ENCODE results near the gene PRAMEF17. TPM values are rescaled to one million over a fixed set of nuclear protein-coding genes. Genes with fewer than 3 reads are reported as not detected.
"Not testable (repeated sequence)": the region's sequence is repeated elsewhere in the genome, so short reads cannot be mapped to it uniquely, and the experiment has no call there.

The PRAMEF17 gene
- total and polyA plus RNA-seq, 4 experiments from 2014 or later: not detected

DNA sequence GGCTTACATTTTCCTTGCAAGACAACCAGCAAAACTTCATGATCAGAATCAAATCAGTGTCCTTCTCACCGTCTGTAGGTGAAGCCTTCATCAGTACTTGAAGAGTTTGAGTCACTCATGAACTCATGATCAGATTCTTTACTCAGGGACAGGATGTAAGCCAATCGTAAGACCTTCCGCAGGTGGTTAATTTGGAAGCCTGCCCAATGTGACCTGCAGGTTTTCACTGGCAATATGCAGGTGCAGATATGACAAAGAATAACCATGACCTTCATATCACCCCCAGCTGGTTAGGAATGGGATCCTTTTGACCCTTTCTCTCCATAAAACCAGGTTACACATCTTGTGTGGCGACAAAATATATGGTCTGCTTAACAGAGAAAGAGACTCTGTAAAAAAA is 18.4 kb downstream of the PRAMEF17 start:
- ChIA-PET CTCF (ENCODE audit: partially characterized antibody) (no interaction called here), POLR2A (ENCODE audit: partially characterized antibody) (no interaction called here)
- Mint-ChIP-seq H3K4me3 (no peak overlapping the region), H3K9me3 (peaks cover 0 to 7% (median 1%) of the 10 kb centered on the region in 8 donors), H3K36me3 (no peaks in the 10 kb centered on the region), H3K27me3 (peaks cover 1 to 3% of the 10 kb centered on the region in 2 donors), H3K27ac (no peak overlapping the region), H3K4me1 (no peaks in the 10 kb centered on the region)
- H3K27me3 ChIP-seq (ENCODE audit: insufficient read depth, low read length): no peaks in the 10 kb centered on the region
- DNase-seq: no peak
- H3K4me3 ChIP-seq (ENCODE audit: low read length in 2 of 2): no peak overlapping the region
- H3K36me3 ChIP-seq (ENCODE audit: insufficient read depth, low read length): no peaks in the 10 kb centered on the region
- no peak overlapping the region for H3K27ac ChIP-seq (ENCODE audit: low read depth, low read length)
- H3K9me3 ChIP-seq (ENCODE audit: control insufficient read depth in 1 of 2, low read length in 2 of 2): no peaks in the 10 kb centered on the region
- no peaks in the 10 kb centered on the region for H3K4me1 ChIP-seq (ENCODE audit: insufficient read depth, low read length)
- intact Hi-C loops (cut with micrococcal nuclease): no loop called here

DNA sequence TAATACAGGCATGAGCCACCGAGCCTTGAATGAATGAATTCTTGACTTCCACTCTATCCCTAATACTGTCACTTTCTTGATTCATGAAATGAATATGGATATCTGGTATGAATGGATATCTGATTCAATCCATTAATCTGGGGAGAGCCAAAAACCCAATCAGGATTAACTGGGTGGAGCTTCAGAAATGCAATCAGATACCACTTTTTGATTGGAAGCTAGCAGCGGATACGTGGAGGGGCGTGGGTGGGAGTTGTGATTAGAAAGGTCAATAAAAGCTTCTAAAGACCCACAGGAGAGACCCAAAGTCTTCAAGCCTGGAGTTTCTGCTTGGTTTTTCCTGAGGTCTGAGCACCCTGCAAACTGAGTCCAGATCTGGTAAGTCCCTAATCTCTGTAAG is 20.7 kb downstream of the PRAMEF17 start, which contains the start of gene PRAMEF20:
TSS of gene PRAMEF20 (plus strand) at position 301 of the 400 bp plus-strand sequence. CDS start 5,905 bp downstream, outside the sequence.
- H3K27ac ChIP-seq (ENCODE audit: low read depth, low read length); H3K4me3 Mint-ChIP-seq; H3K27me3 Mint-ChIP-seq; H3K4me1 Mint-ChIP-seq; H3K36me3 Mint-ChIP-seq; H3K9me3 ChIP-seq (ENCODE audit: control insufficient read depth in 1 of 2, low read length in 2 of 2); H3K9me3 Mint-ChIP-seq; intact Hi-C loops (cut with micrococcal nuclease); H3K4me1 ChIP-seq (ENCODE audit: insufficient read depth, low read length); H3K36me3 ChIP-seq (ENCODE audit: insufficient read depth, low read length); H3K27ac Mint-ChIP-seq; DNase-seq; H3K4me3 ChIP-seq (ENCODE audit: low read length in 2 of 2); H3K27me3 ChIP-seq (ENCODE audit: insufficient read depth, low read length); POLR2A ChIA-PET (ENCODE audit: partially characterized antibody): not testable (repeated sequence)
- CTCF ChIA-PET (ENCODE audit: partially characterized antibody): interaction anchor here (0.7 kb wide), 1 partner anchor 606 kb away, joined by 3 read pairs; no protein-coding TSS in a partner anchor

DNA sequence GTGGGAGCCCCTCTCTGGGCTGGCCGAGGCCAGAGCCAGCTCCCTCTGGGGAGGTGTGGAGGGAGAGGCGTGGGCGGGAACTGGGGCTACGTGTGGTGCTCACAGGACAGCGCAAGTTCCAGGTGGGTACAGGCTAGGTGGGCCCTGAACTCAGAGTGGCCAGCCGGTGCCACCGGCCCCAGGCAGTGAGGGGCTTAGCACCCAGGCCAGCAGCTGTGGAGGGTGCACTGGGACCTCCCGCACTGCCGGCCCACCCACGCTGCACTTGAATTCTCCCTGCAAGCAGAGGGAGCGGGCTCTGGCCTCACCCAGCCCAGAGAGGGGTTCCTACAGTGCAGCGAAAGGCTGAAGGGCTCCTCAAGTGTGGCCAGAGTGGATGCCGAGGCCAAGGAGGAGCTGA is 41.1 kb downstream of the PRAMEF17 start:
- no peak overlapping the region for H3K27ac Mint-ChIP-seq
- peaks cover 0 to 3% (median 0%) of the 10 kb centered on the region in 8 donors for H3K9me3 Mint-ChIP-seq
- Histone ChIP-seq H3K27ac (ENCODE audit: low read depth, low read length) (no peak overlapping the region), H3K27me3 (ENCODE audit: insufficient read depth, low read length) (no peaks in the 10 kb centered on the region), H3K4me1 (ENCODE audit: insufficient read depth, low read length) (no peaks in the 10 kb centered on the region), H3K36me3 (ENCODE audit: insufficient read depth, low read length) (no peaks in the 10 kb centered on the region), H3K9me3 (ENCODE audit: control insufficient read depth in 1 of 2, low read length in 2 of 2) (no peaks in the 10 kb centered on the region), H3K4me3 (ENCODE audit: low read length in 2 of 2) (no peak overlapping the region)
- peaks cover 4 to 6% of the 10 kb centered on the region in 2 donors for H3K27me3 Mint-ChIP-seq
- no peaks in the 10 kb centered on the region for H3K4me1 Mint-ChIP-seq
- intact Hi-C loops (cut with micrococcal nuclease): no loop called here
- DNase-seq: no peak
- CTCF ChIA-PET (ENCODE audit: partially characterized antibody): no interaction called here
- POLR2A ChIA-PET (ENCODE audit: partially characterized antibody): no interaction called here
- no peaks in the 10 kb centered on the region for H3K36me3 Mint-ChIP-seq
- no peak overlapping the region for H3K4me3 Mint-ChIP-seq

DNA sequence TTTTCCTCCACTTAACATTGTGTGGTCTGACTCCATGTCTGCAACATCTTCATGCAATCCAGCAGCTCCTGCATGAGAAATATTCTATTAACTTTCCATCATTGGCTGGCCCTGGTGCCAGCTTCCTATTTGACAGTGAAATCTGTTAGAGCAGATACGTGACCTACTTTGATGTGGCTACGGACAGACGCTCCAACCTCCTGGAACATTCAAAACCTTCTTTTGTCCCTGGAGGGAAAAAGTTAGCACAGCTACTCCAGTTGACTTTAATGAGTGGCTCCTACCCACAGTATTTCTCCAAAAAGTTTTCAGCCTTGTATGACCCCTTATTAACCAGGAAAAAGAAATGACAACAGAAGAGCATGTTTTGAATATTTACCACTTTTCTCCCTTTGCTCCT is 42.8 kb downstream of the PRAMEF17 start:
- intact Hi-C loops (cut with micrococcal nuclease): no loop called here
- Mint-ChIP-seq H3K4me3 (no peak overlapping the region), H3K4me1 (no peaks in the 10 kb centered on the region), H3K27me3 (peaks cover 6% of the 10 kb centered on the region in 2 donors), H3K36me3 (no peaks in the 10 kb centered on the region), H3K9me3 (peaks cover 0 to 3% (median 0%) of the 10 kb centered on the region in 8 donors), H3K27ac (no peak overlapping the region)
- Histone ChIP-seq H3K4me1 (ENCODE audit: insufficient read depth, low read length) (no peaks in the 10 kb centered on the region), H3K27ac (ENCODE audit: low read depth, low read length) (no peak overlapping the region), H3K4me3 (ENCODE audit: low read length in 2 of 2) (no peak overlapping the region), H3K27me3 (ENCODE audit: insufficient read depth, low read length) (no peaks in the 10 kb centered on the region), H3K9me3 (ENCODE audit: control insufficient read depth in 1 of 2, low read length in 2 of 2) (no peaks in the 10 kb centered on the region), H3K36me3 (ENCODE audit: insufficient read depth, low read length) (no peaks in the 10 kb centered on the region)
- CTCF ChIA-PET (ENCODE audit: partially characterized antibody): no interaction called here
- POLR2A ChIA-PET (ENCODE audit: partially characterized antibody): no interaction called here
- no peak for DNase-seq

DNA sequence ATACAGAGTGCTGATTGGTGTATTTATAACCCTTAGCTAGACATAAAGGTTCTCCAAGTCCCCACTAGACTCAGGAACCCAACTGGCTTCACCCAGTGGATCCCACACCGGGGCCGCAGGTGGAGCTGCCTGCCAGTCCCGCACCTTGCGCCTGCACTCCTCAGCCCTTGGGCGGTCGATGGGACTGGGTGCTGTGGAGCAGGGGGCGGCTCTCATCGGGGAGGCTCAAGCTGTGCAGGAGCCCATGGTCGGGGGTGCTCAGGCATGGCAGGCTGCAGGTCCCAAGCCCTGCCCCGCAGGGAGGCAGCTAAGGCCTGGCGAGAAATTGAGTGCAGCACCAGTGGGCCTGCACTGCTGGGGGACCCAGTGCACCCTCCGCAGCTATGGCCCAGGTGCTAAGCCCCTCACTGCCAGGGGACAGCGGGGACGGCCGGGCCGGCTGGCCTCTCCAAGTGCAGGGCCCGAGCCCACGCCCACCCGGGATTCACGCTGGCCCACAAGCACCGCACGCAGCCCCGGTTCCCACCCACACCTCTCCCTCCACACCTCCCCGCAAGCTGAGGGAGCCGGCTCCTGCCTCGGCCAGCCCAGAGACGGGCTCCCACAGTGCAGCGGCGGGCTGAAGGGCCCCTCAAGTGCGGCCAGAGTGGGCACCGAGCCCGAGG is 44.4 kb downstream of the PRAMEF17 start:
- H3K27ac ChIP-seq (ENCODE audit: low read depth, low read length); intact Hi-C loops (cut with micrococcal nuclease); H3K27ac Mint-ChIP-seq; H3K36me3 ChIP-seq (ENCODE audit: insufficient read depth, low read length); H3K27me3 ChIP-seq (ENCODE audit: insufficient read depth, low read length); DNase-seq; CTCF ChIA-PET (ENCODE audit: partially characterized antibody); H3K9me3 Mint-ChIP-seq; H3K4me3 Mint-ChIP-seq; H3K36me3 Mint-ChIP-seq; H3K4me1 Mint-ChIP-seq; H3K27me3 Mint-ChIP-seq; POLR2A ChIA-PET (ENCODE audit: partially characterized antibody); H3K4me1 ChIP-seq (ENCODE audit: insufficient read depth, low read length); H3K4me3 ChIP-seq (ENCODE audit: low read length in 2 of 2); H3K9me3 ChIP-seq (ENCODE audit: control insufficient read depth in 1 of 2, low read length in 2 of 2): not testable (repeated sequence)

DNA sequence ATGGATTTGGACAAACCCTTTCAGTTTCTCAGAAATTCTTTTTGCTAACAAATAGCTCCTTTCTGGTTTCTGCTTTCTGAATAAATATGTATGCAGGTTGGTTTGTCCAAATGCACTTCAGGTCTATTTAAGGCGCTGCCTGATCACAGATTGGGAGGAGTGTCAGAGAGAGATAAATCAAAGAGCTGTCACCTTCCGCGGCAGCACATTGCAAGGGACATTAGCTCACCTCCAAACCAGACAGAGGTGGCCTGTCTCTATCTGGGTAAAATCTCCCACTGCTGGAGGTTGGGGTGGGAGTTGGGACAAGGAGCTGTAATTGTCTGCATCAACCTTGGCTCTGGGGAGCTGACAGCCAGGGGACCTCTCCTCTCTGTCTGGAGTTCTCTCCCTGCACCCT is 46.0 kb downstream of the PRAMEF17 start:
- no peak for DNase-seq

DNA sequence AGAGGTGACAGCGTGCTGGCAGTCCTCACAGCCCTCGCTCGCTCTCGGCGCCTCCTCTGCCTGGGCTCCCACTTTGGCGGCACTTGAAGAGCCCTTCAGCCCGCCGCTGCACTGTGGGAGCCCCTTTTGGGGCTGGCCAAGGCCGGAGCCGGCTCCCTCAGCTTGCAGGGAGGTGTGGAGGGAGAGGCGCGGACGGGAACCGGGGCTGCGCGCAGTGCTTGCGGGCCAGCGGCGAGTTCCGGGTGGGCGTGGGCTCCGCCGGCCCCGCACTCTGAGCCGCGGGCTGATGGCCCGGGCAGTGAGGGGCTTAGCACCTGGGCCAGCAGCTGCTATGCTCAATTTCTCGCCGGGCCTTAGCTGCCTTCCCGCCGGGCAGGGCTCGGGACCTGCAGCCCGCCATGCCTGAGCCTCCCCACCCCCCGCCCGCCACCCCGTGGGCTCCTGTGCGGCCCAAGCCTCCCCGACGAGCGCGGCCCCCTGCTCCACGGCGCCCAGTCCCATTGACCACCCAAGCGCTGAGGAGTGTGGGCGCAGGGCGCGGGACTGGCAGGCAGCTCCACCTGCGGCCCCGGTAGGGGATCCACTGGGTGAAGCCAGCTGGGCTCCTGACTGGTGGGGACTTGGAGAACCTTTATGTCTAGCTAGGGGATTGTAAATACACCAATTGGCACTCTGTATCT is 49.8 kb downstream of the PRAMEF17 start:
- CTCF ChIA-PET (ENCODE audit: partially characterized antibody); intact Hi-C loops (cut with micrococcal nuclease); DNase-seq; H3K4me3 Mint-ChIP-seq; H3K4me1 Mint-ChIP-seq; H3K27ac Mint-ChIP-seq; H3K4me1 ChIP-seq (ENCODE audit: insufficient read depth, low read length); H3K36me3 ChIP-seq (ENCODE audit: insufficient read depth, low read length); POLR2A ChIA-PET (ENCODE audit: partially characterized antibody); H3K36me3 Mint-ChIP-seq; H3K4me3 ChIP-seq (ENCODE audit: low read length in 2 of 2); H3K9me3 Mint-ChIP-seq; H3K27ac ChIP-seq (ENCODE audit: low read depth, low read length); H3K27me3 ChIP-seq (ENCODE audit: insufficient read depth, low read length); H3K9me3 ChIP-seq (ENCODE audit: control insufficient read depth in 1 of 2, low read length in 2 of 2); H3K27me3 Mint-ChIP-seq: not testable (repeated sequence)

More for the DNA sequence above, 46.0 kb downstream of the PRAMEF17 start:
- CTCF ChIA-PET (ENCODE audit: partially characterized antibody): no interaction called here
- H3K36me3 ChIP-seq (ENCODE audit: insufficient read depth, low read length): no peaks in the 10 kb centered on the region
- H3K4me3 ChIP-seq (ENCODE audit: low read length in 2 of 2): no peak overlapping the region
- no peaks in the 10 kb centered on the region for H3K27me3 ChIP-seq (ENCODE audit: insufficient read depth, low read length)
- Mint-ChIP-seq H3K36me3 (no peaks in the 10 kb centered on the region), H3K9me3 (peaks cover 0 to 6% (median 0%) of the 10 kb centered on the region in 8 donors), H3K27ac (no peak overlapping the region), H3K27me3 (peaks cover 2 to 6% of the 10 kb centered on the region in 2 donors), H3K4me1 (no peaks in the 10 kb centered on the region), H3K4me3 (no peak overlapping the region)
- no peaks in the 10 kb centered on the region for H3K9me3 ChIP-seq (ENCODE audit: control insufficient read depth in 1 of 2, low read length in 2 of 2)
- POLR2A ChIA-PET (ENCODE audit: partially characterized antibody): no interaction called here
- no peak overlapping the region for H3K27ac ChIP-seq (ENCODE audit: low read depth, low read length)
- intact Hi-C loops (cut with micrococcal nuclease): no loop called here
- H3K4me1 ChIP-seq (ENCODE audit: insufficient read depth, low read length): no peaks in the 10 kb centered on the region
